HepG2 (cell line): ENCODE measurements around the gene IRX2. TPM values are rescaled to one million over a fixed set of nuclear protein-coding genes. Genes with fewer than 3 reads are reported as not detected.

Experiments
- ATAC-seq: fragments of 200-7000 bp; cut with Tn5 transposase; 3 replicates; pipeline ENCODE4 v1.9.1; 2020; ENCODE audit warnings: mild to moderate bottlenecking, moderate library complexity
- BruUV-seq: library from RNA; stranded (reverse); fragments of 400-500 nt; replicated peaks from 2 replicates; lab custom pipeline; 2021; lab: Mats Ljungman, UMichigan
- CTCF ChIA-PET: fragments of 300-600 bp; formaldehyde crosslinking; extraction: SDS; loops from one replicate; lab custom pipeline; 2021; ENCODE audit warnings: low total read pairs, inconsistent platforms, low intra/inter-chr PET ratio; lab: Yijun Ruan, JAX
- POLR2A ChIA-PET: fragments of 350-600 bp; sonication (Branson Sonifier 250); formaldehyde crosslinking; loops from one replicate; lab custom pipeline; 2020; ENCODE audit warnings: antibody characterized with exemption, inconsistent platforms; lab: Yijun Ruan, JAX
- DNase-seq: peaks from one replicate; pipeline ENCODE4 v3.0.0-alpha.2; 2015; ENCODE audit warnings: low spot score
- FAIRE-seq: peaks from 3 replicates; lab custom pipeline; 2011; peaks lifted over from hg19 to GRCh38; lab: Jason Lieb, UNC
- H2AFZ ChIP-seq: one replicate; pipeline ENCODE4 v1.6.1; 2011; ENCODE audit warnings: low read length, inconsistent platforms
- H3K27ac ChIP-seq: fragments of 300-600 bp; 3 replicates; pipeline ENCODE4 v1.8.0; 2011; ENCODE audit warnings: mixed run types, mild to moderate bottlenecking, mixed read lengths, low read length, inconsistent platforms; ENCODE audit not compliant: insufficient read depth; ENCODE audit errors: extremely low read length
- H3K27me3 ChIP-seq, 2 experiments: fragments of 200-600 bp in 1 of 2; 2 replicates in 1 of 2; 3 replicates in 1 of 2; pipeline versions ENCODE4 v1.6.0 to v1.8.0; 2011; ENCODE audit warnings: low read length in 2 of 2, mild to moderate bottlenecking in 2 of 2, moderate library complexity in 2 of 2, inconsistent platforms in 1 of 2; ENCODE audit not compliant: insufficient read depth in 2 of 2, control insufficient read depth in 1 of 2
- H3K36me3 ChIP-seq, 2 experiments: fragments of 200-600 bp in 1 of 2; replicated peaks in 1 of 2; 2 replicates in 1 of 2; 3 replicates in 1 of 2; pipeline versions ENCODE4 v1.5.1 to v1.8.0; 2011; ENCODE audit warnings: low read length in 2 of 2, inconsistent platforms in 1 of 2; ENCODE audit not compliant: insufficient read depth in 2 of 2, control insufficient read depth in 1 of 2
- H3K4me1 ChIP-seq: 2 replicates; pipeline ENCODE4 v1.5.1; 2012; ENCODE audit warnings: low read length, inconsistent platforms; ENCODE audit not compliant: insufficient read depth
- H3K4me2 ChIP-seq: 2 replicates; pipeline ENCODE4 v1.6.0; 2011; ENCODE audit warnings: low read depth, low read length, inconsistent platforms
- H3K4me3 ChIP-seq, 3 experiments: fragments of 200-600 bp in 1 of 3; sonication (generic), shearing (Covaris generic) in 1 of 3; replicated peaks in 1 of 3; 2 replicates each; pipeline ENCODE4 v1.5.1; 2011 to 2016; ENCODE audit warnings: low read length in 3 of 3, inconsistent platforms in 2 of 3, low read depth in 2 of 3, mild to moderate bottlenecking in 2 of 3, control low read depth in 1 of 3, mixed read lengths in 1 of 3; ENCODE audit not compliant: insufficient read depth in 1 of 3
- H3K79me2 ChIP-seq: one replicate; pipeline ENCODE4 v1.6.1; 2011; ENCODE audit warnings: low read length, inconsistent platforms; ENCODE audit not compliant: insufficient read depth
- H3K9ac ChIP-seq: 2 replicates; pipeline ENCODE4 v1.6.0; 2011; ENCODE audit warnings: mild to moderate bottlenecking, low read depth, low read length, inconsistent platforms; ENCODE audit not compliant: insufficient read depth
- H3K9me3 ChIP-seq: 2 replicates; pipeline ENCODE4 v1.5.1; 2012; ENCODE audit warnings: mild to moderate bottlenecking, low read length
- H4K20me1 ChIP-seq: 2 replicates; pipeline ENCODE4 v1.6.0; 2011; ENCODE audit warnings: inconsistent platforms, mild to moderate bottlenecking, low read length, moderate library complexity; ENCODE audit not compliant: insufficient read depth
- KDM4B ChIP-seq: sonication (generic); formaldehyde crosslinking; IDR thresholded peaks from 2 replicates; pipeline ENCODE4 v1.4.0; 2020; ENCODE audit warnings: missing genetic modification reagents
- KLF11 ChIP-seq: IDR thresholded peaks from 2 replicates; pipeline ENCODE4 v1.6.1; 2016; ENCODE audit warnings: missing compliant biosample characterization
- KLF9 ChIP-seq: IDR thresholded peaks from 2 replicates; pipeline ENCODE4 v1.6.1; 2016; ENCODE audit warnings: low read depth
- SIX1 ChIP-seq: sonication (generic); formaldehyde crosslinking; IDR thresholded peaks from 2 replicates; pipeline ENCODE4 v1.4.0; 2020; ENCODE audit warnings: missing genetic modification reagents, borderline replicate concordance
- ZKSCAN5 ChIP-seq: sonication (generic); formaldehyde crosslinking; IDR thresholded peaks from 2 replicates; pipeline ENCODE4 v1.5.1; 2020; ENCODE audit warnings: mild to moderate bottlenecking, missing genetic modification reagents
- ZNF547 ChIP-seq: sonication (generic); formaldehyde crosslinking; IDR thresholded peaks from 2 replicates; pipeline ENCODE4 v1.5.1; 2020; ENCODE audit warnings: mild to moderate bottlenecking, missing genetic modification reagents
- ZNF619 ChIP-seq: sonication (generic); formaldehyde crosslinking; IDR thresholded peaks from 2 replicates; pipeline ENCODE4 v1.4.0; 2020; ENCODE audit warnings: mild to moderate bottlenecking, missing genetic modification reagents
- WGBS: methylation state at CpG from one replicate; pipeline ENCODE4 v1.1.6; 2017; ENCODE audit warnings: low lambda C conversion rate; 5-methylcytosine and 5-hydroxymethylcytosine counted together
- in situ Hi-C: cut with HindIII; loops from 2 replicates; pipeline ENCODE4 v1.10.0; 2017; ENCODE audit warnings: low pct_unique_long_range_greater_than_20kb; ENCODE audit not compliant: extremely low pct_ligation_motif_present
- intact Hi-C: fragments of 100-400 bp; cut with micrococcal nuclease; formaldehyde crosslinking; loops from one replicate; pipeline ENCODE4 v1.10.0; 2022; ENCODE audit not compliant: unreplicated experiment
- polyA plus RNA-seq, 8 experiments: library from polyadenylated mRNA; depleted of rRNA in 3 of 8; stranded (reverse) in 7 of 8; unstranded in 1 of 8; fragments of >200 nt; fragmentation: Illumina TruSeq in 4 of 8; extraction: Trizol in 4 of 8; gene quantifications; 2 replicates each; pipeline versions ENCODE4 v1.2.1 to v1.2.3, GENCODE V29; 2011 to 2016; ENCODE audit warnings: low read depth in 4 of 8, missing spikeins in 1 of 8, mixed read lengths in 1 of 8; ENCODE audit not compliant: insufficient read depth in 1 of 8
- total RNA-seq, 5 experiments: library from RNA; depleted of rRNA; stranded (reverse); fragments of >200 nt; fragmentation: Illumina TruSeq; extraction: Trizol; gene quantifications; 2 replicates each; pipeline ENCODE4 v1.2.3, GENCODE V29; 2016; ENCODE audit warnings: low read depth in 1 of 5
- TF ChIP-seq, protein P1 (sequence below): sonication (generic); formaldehyde crosslinking; IDR thresholded peaks from 2 replicates; pipeline ENCODE4 v1.5.0; 2020; ENCODE audit warnings: mild to moderate bottlenecking, missing genetic modification reagents, borderline replicate concordance
- TF ChIP-seq, protein P2 (sequence below): IDR thresholded peaks from 2 replicates; pipeline ENCODE4 v1.6.1; 2016; ENCODE audit warnings: missing biosample characterization, missing genetic modification reagents, low read depth

IRX2 gene
- total and polyA plus RNA-seq, 2 of the 13 experiments (the other 11 are each of a cell fraction or from before 2014, with no cell fraction given) = not detected

DNA sequence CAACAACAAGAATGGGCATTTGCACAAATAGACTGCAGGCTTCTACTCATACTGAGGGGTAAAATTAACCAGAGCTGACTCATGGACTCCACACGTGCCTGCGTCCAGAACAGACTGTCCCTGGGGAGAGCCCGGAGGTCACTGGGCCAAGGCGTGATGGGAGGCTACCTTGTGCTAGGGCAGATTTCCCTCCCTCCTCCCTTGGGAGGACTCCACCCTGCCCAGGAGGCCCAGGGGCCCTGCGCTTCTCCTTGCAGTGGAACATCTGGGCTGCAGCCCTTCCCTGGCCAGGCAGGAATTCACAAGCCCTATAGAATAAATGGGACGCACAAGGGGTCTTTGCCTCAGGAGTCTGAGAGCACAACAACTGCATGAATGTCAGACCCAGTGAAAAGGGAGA, 35.6 kb downstream of the IRX2 start:
- no peak for ATAC-seq
- Histone ChIP-seq H3K4me3 (no peak overlapping the region), H3K79me2 (no peaks in the 10 kb centered on the region), H3K9me3 (no peaks in the 10 kb centered on the region), H3K27ac (no peak overlapping the region), H3K36me3 (no peaks in the 10 kb centered on the region), H3K9ac (no peak overlapping the region), H3K4me2 (no peak overlapping the region), H2AFZ (no peak overlapping the region), H4K20me1 (no peaks in the 10 kb centered on the region), H3K27me3 (peaks cover 0 to 27% of the 10 kb centered on the region in 2 experiments; a peak in 2 of 5 replicates), H3K4me1 (no peaks in the 10 kb centered on the region)
- intact Hi-C loops (no loop called here), in situ Hi-C loops (no loop called here)
- ChIA-PET POLR2A (no interaction called here), CTCF (no interaction called here)
- FAIRE-seq = no peak
- DNase-seq = no peak
- no TSS peak for BruUV-seq
- WGBS = 0% methylated on average over 2 of the region's 6 CpGs
- no peak for TF ChIP-seq SIX1 (CRISPR knock-in tag)

DNA sequence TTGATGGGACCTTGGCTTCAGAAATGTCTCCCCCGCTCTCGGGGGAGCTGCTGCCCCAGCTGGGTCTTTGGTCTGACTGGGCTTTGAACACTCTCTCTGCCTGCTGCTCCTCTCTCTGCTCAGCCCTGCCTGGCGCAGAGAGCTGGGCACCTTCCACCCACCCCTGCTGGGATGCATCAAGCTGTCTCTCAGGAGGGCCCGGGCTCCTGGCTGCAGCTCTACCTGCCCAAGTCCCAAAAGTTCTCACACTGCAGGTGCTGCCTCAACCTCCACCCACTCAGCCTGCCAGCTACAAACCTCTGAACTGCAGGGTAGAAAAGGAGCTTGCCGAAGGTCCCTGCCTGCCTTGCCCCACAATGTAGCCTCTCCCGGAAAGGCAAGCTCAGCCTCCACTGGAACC, 36.7 kb downstream of the IRX2 start:
- ChIA-PET CTCF (no interaction called here), POLR2A (no interaction called here)
- Histone ChIP-seq H3K9me3 (no peaks in the 10 kb centered on the region), H2AFZ (no peak overlapping the region), H3K27me3 (peaks cover 0 to 34% of the 10 kb centered on the region in 2 experiments; a peak in 2 of 5 replicates), H3K36me3 (no peaks in the 10 kb centered on the region), H3K27ac (no peak overlapping the region), H3K4me2 (no peak overlapping the region), H3K4me3 (no peak overlapping the region), H4K20me1 (no peaks in the 10 kb centered on the region), H3K79me2 (no peaks in the 10 kb centered on the region), H3K4me1 (no peaks in the 10 kb centered on the region), H3K9ac (no peak overlapping the region)
- no TSS peak for BruUV-seq
- WGBS = 0% methylated on average over 2 of the region's 6 CpGs
- TF ChIP-seq KLF11 (CRISPR knock-in tag) (no peak), ZNF619 (CRISPR knock-in tag) (no peak), KDM4B (CRISPR knock-in tag) (no peak), ZKSCAN5 (no peak), ZNF547 (CRISPR knock-in tag) (no peak), KLF9 (CRISPR knock-in tag) (no peak)
- TF ChIP-seq, protein P1, sequence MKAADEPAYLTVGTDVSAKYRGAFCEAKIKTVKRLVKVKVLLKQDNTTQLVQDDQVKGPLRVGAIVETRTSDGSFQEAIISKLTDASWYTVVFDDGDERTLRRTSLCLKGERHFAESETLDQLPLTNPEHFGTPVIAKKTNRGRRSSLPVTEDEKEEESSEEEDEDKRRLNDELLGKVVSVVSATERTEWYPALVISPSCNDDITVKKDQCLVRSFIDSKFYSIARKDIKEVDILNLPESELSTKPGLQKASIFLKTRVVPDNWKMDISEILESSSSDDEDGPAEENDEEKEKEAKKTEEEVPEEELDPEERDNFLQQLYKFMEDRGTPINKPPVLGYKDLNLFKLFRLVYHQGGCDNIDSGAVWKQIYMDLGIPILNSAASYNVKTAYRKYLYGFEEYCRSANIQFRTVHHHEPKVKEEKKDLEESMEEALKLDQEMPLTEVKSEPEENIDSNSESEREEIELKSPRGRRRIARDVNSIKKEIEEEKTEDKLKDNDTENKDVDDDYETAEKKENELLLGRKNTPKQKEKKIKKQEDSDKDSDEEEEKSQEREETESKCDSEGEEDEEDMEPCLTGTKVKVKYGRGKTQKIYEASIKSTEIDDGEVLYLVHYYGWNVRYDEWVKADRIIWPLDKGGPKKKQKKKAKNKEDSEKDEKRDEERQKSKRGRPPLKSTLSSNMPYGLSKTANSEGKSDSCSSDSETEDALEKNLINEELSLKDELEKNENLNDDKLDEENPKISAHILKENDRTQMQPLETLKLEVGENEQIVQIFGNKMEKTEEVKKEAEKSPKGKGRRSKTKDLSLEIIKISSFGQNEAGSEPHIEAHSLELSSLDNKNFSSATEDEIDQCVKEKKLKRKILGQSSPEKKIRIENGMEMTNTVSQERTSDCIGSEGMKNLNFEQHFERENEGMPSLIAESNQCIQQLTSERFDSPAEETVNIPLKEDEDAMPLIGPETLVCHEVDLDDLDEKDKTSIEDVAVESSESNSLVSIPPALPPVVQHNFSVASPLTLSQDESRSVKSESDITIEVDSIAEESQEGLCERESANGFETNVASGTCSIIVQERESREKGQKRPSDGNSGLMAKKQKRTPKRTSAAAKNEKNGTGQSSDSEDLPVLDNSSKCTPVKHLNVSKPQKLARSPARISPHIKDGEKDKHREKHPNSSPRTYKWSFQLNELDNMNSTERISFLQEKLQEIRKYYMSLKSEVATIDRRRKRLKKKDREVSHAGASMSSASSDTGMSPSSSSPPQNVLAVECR (CRISPR knock-in tag) = no peak
- TF ChIP-seq, protein P2, sequence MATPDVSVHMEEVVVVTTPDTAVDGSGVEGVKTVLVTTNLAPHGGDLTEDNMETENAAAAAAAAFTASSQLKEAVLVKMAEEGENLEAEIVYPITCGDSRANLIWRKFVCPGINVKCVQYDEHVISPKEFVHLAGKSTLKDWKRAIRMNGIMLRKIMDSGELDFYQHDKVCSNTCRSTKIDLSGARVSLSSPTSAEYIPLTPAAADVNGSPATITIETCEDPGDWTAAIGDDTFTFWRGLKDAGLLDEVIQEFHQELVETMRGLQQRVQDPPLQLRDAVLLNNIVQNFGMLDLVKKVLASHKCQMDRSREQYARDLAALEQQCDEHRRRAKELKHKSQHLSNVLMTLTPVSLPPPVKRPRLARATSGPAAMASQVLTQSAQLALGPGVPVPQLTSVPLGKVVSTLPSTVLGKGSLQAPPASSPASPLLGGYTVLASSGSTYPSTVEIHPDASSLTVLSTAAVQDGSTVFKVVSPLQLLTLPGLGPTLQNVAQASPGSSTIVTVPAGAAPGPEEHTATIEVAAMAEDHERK (CRISPR knock-in tag) = no peak
- DNase-seq (no peak), ATAC-seq (no peak), FAIRE-seq (no peak)
- in situ Hi-C loops = no loop called here
- intact Hi-C loops = no loop called here
